H1 (cell line): ENCODE data around the gene TBCEL. TPM values are rescaled to one million over a fixed set of nuclear protein-coding genes. Genes with fewer than 3 reads are reported as not detected.

Experiments used
- CTCF ChIA-PET: fragments of 300-600 bp; sonication (Branson Sonifier 250); formaldehyde crosslinking; loops from one replicate; lab custom pipeline; 2021; ENCODE audit not compliant: partially characterized antibody; lab: Charles Lee
- POLR2A ChIA-PET: fragments of 300-600 bp; sonication (Branson Sonifier 250); formaldehyde crosslinking; loops from one replicate; lab custom pipeline; 2021; ENCODE audit warnings: inconsistent platforms; ENCODE audit not compliant: partially characterized antibody; lab: Charles Lee
- DNase-seq, 2 experiments: peaks; one replicate each; pipeline versions ENCODE4 v3.0.0 to v3.0.0-alpha.2; 2010 to 2022; ENCODE audit warnings: low spot score in 2 of 2, low read depth in 1 of 2, mixed read lengths in 1 of 2
- FAIRE-seq: peaks from 2 replicates; lab custom pipeline; 2011; peaks lifted over from hg19 to GRCh38; lab: Jason Lieb, UNC
- H2AFZ ChIP-seq: 2 replicates; pipeline ENCODE4 v1.8.1; 2012; ENCODE audit warnings: low read length, inconsistent platforms
- H2AK5ac ChIP-seq: 2 replicates; pipeline ENCODE4 v1.6.1; 2013; ENCODE audit warnings: low read depth, low read length
- H2BK120ac ChIP-seq: replicated peaks from 2 replicates; pipeline ENCODE3; 2013; ENCODE audit warnings: low read depth, low read length, inconsistent platforms
- H2BK12ac ChIP-seq: 2 replicates; pipeline ENCODE4 v1.6.1; 2013; ENCODE audit warnings: low read depth, low read length
- H2BK15ac ChIP-seq: 2 replicates; pipeline ENCODE4 v1.6.1; 2013; ENCODE audit warnings: low read length
- H2BK20ac ChIP-seq: 2 replicates; pipeline ENCODE4 v1.6.1; 2013; ENCODE audit warnings: low read length
- H2BK5ac ChIP-seq: 2 replicates; pipeline ENCODE4 v1.6.1; 2013; ENCODE audit warnings: low read depth, low read length
- H3K14ac ChIP-seq: 2 replicates; pipeline ENCODE4 v1.6.1; 2013; ENCODE audit warnings: inconsistent platforms; ENCODE audit not compliant: insufficient read length
- H3K18ac ChIP-seq: 2 replicates; pipeline ENCODE4 v1.6.1; 2013; ENCODE audit warnings: low read length; ENCODE audit errors: extremely low read depth
- H3K23ac ChIP-seq: 2 replicates; pipeline ENCODE4 v1.6.1; 2013; ENCODE audit warnings: inconsistent platforms; ENCODE audit not compliant: insufficient read length
- H3K23me2 ChIP-seq: 2 replicates; pipeline ENCODE4 v1.6.1; 2013; ENCODE audit warnings: low read depth, low read length
- H3K27ac ChIP-seq: 2 replicates; pipeline ENCODE4 v1.6.1; 2011; ENCODE audit warnings: low read depth, low read length, inconsistent platforms
- H3K27me3 ChIP-seq, 4 experiments: replicated peaks in 1 of 4; 1 replicate in 1 of 4; 2 replicates in 3 of 4; pipeline versions ENCODE4 v1.6.1 to v1.8.1; 2011 to 2013; ENCODE audit warnings: low read length in 3 of 4, mild to moderate bottlenecking in 3 of 4, inconsistent platforms in 2 of 4, mixed read lengths in 2 of 4, moderate library complexity in 1 of 4; ENCODE audit not compliant: control insufficient read depth in 3 of 4, insufficient read depth in 3 of 4; ENCODE audit errors: extremely low read depth in 1 of 4
- H3K36me3 ChIP-seq, 4 experiments: 2 replicates each; pipeline versions ENCODE4 v1.6.1 to v1.8.1; 2011 to 2013; ENCODE audit warnings: mild to moderate bottlenecking in 4 of 4, low read length in 3 of 4, moderate library complexity in 2 of 4, control low read depth in 1 of 4, inconsistent platforms in 1 of 4; ENCODE audit not compliant: insufficient read depth in 4 of 4, control insufficient read depth in 2 of 4
- H3K4ac ChIP-seq: replicated peaks from 2 replicates; pipeline ENCODE3; 2013; ENCODE audit warnings: low read length, low read depth, mixed read lengths, inconsistent platforms; ENCODE audit not compliant: insufficient read length
- H3K4me1 ChIP-seq, 4 experiments: replicated peaks in 1 of 4; 1 replicate in 1 of 4; 2 replicates in 3 of 4; pipeline versions ENCODE4 v1.6.1 to v1.8.1; 2011 to 2013; ENCODE audit warnings: low read length in 3 of 4, inconsistent platforms in 2 of 4, mixed read lengths in 1 of 4; ENCODE audit not compliant: insufficient read depth in 4 of 4, control insufficient read depth in 3 of 4
- H3K4me2 ChIP-seq, 2 experiments: 2 replicates each; pipeline versions ENCODE4 v1.6.1 to v1.8.1; 2011 to 2013; ENCODE audit warnings: low read depth in 2 of 2, low read length in 2 of 2, control low read depth in 1 of 2, inconsistent platforms in 1 of 2, mild to moderate bottlenecking in 1 of 2; ENCODE audit not compliant: insufficient read depth in 1 of 2
- H3K4me3 ChIP-seq, 4 experiments: fragments of 200-600, 300-600 bp in 1 of 4; sonication (generic), shearing (Covaris generic), sonication (Bioruptor Twin) in 1 of 4; 2 replicates each; pipeline versions ENCODE4 v1.5.1 to v1.8.1; 2011 to 2016; ENCODE audit warnings: low read length in 4 of 4, low read depth in 3 of 4, control low read depth in 2 of 4, inconsistent platforms in 2 of 4, mild to moderate bottlenecking in 2 of 4, mixed read lengths in 1 of 4, moderate library complexity in 1 of 4; ENCODE audit not compliant: insufficient read depth in 2 of 4; ENCODE audit errors: extremely low read depth in 1 of 4
- H3K56ac ChIP-seq: replicated peaks from 2 replicates; pipeline ENCODE3; 2013; ENCODE audit warnings: low read depth, mild to moderate bottlenecking, mixed read lengths, low read length, inconsistent platforms; ENCODE audit not compliant: insufficient read length
- H3K79me1 ChIP-seq: 2 replicates; pipeline ENCODE4 v1.6.1; 2013; ENCODE audit warnings: low read depth, low read length, control low read depth
- H3K79me2 ChIP-seq, 2 experiments: 2 replicates each; pipeline versions ENCODE4 v1.6.1 to v1.8.1; 2012 to 2013; ENCODE audit warnings: low read length in 2 of 2, mild to moderate bottlenecking in 2 of 2, inconsistent platforms in 1 of 2; ENCODE audit not compliant: insufficient read depth in 2 of 2, control insufficient read depth in 1 of 2
- H3K9ac ChIP-seq, 4 experiments: replicated peaks in 1 of 4; 1 replicate in 1 of 4; 2 replicates in 3 of 4; pipeline versions ENCODE4 v1.6.1 to v1.8.1; 2011 to 2013; ENCODE audit warnings: low read depth in 3 of 4, low read length in 3 of 4, control low read depth in 2 of 4, mild to moderate bottlenecking in 2 of 4, moderate library complexity in 2 of 4, inconsistent platforms in 1 of 4; ENCODE audit errors: extremely low read depth in 1 of 4
- H3K9me3 ChIP-seq, 2 experiments: 2 replicates each; pipeline versions ENCODE4 v1.6.1 to v1.8.1; 2012 to 2013; ENCODE audit warnings: mild to moderate bottlenecking in 2 of 2, moderate library complexity in 2 of 2, control low read depth in 1 of 2, inconsistent platforms in 1 of 2, low read depth in 1 of 2, low read length in 1 of 2, mixed read lengths in 1 of 2; ENCODE audit not compliant: insufficient read depth in 2 of 2
- H4K20me1 ChIP-seq, 2 experiments: replicated peaks in 1 of 2; 2 replicates each; pipeline versions ENCODE3 to v1.8.1; 2011 to 2013; ENCODE audit warnings: inconsistent platforms in 2 of 2, low read length in 2 of 2, mild to moderate bottlenecking in 1 of 2; ENCODE audit not compliant: insufficient read depth in 2 of 2, control insufficient read depth in 1 of 2
- H4K5ac ChIP-seq: 2 replicates; pipeline ENCODE4 v1.6.1; 2013; ENCODE audit warnings: low read length, low read depth, mixed read lengths, inconsistent platforms; ENCODE audit not compliant: insufficient read length
- H4K8ac ChIP-seq: 2 replicates; pipeline ENCODE4 v1.8.0; 2013; ENCODE audit warnings: mild to moderate bottlenecking, moderate library complexity, low read length, inconsistent platforms; ENCODE audit not compliant: insufficient read depth; ENCODE audit errors: extremely low read depth
- H4K91ac ChIP-seq: replicated peaks from 2 replicates; pipeline ENCODE3; 2013; ENCODE audit warnings: low read length, mixed read lengths, inconsistent platforms; ENCODE audit not compliant: insufficient read length
- SIN3A ChIP-seq, 2 experiments: IDR thresholded peaks in 1 of 2; conservative IDR thresholded peaks in 1 of 2; 2 replicates each; pipeline ENCODE4 v1.6.1; 2011 to 2012; ENCODE audit warnings: low read length in 2 of 2, improper control_type of control experiment in 1 of 2, low read depth in 1 of 2, mild to moderate bottlenecking in 1 of 2
- WGBS, 2 experiments: shearing (Covaris generic) in 1 of 2; methylation state at CpG; one replicate each; pipeline versions ENCODE4 v1.1.6 to v1.1.7; 2013 to 2015; ENCODE audit warnings: low lambda C conversion rate in 2 of 2, mixed read lengths in 2 of 2, inconsistent platforms in 1 of 2, low coverage in 1 of 2, missing lambda C conversion rate in 1 of 2; ENCODE audit not compliant: insufficient replicate concordance in 2 of 2, insufficient coverage in 1 of 2, insufficient read length in 1 of 2; ENCODE audit errors: extremely low coverage in 1 of 2, missing lambda C conversion rate in 1 of 2; 5-methylcytosine and 5-hydroxymethylcytosine counted together
- polyA plus RNA-seq, 7 experiments: library from polyadenylated mRNA; depleted of rRNA in 3 of 7; stranded (reverse) in 5 of 7; unstranded in 2 of 7; fragments of >200 nt in 5 of 7; fragments of 200-250 nt in 2 of 7; gene quantifications; 1 replicate in 5 of 7; 2 replicates in 1 of 7; 4 replicates in 1 of 7; pipeline versions ENCODE4 v1.2.1 to v1.2.3, GENCODE V29; 2011 to 2013; ENCODE audit warnings: missing spikeins in 2 of 7, mixed read lengths in 2 of 7
- total RNA-seq: library from RNA; stranded (reverse); fragmentation: NEBNext Ultra II Directional; extraction: Animal tissue kit (Norgen Biotek cat#: 25700); gene quantifications from 2 replicates; pipeline ENCODE4 v1.2.1, GENCODE V29; 2021

The TBCEL gene
- total and polyA plus RNA-seq, 2 of the 8 experiments (the other 6 are each of a cell fraction or from before 2014, with no cell fraction given): 3.9 to 16.0 TPM

DNA sequence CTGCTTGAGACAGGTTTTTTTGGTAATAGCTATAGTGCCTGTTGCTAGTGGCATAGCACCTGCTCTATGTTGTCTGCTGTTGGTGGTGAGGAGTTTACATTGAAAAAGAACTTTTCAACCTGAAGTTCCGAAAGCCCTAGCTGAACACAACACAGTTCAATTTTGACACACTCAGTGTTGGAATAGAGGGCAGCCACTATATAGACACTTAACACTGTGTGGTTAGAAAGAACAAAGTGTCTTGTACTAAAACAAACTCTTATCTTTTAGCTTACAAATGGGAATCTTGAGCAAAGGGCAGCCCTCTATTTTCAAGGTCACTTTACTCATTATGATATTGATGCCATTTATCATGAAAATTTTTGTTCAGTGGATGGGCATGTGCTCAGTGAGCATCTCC, 18.4 kb downstream of the TBCEL start:
- Histone ChIP-seq H4K91ac (no peak overlapping the region), H3K23ac (no peak overlapping the region), H3K56ac (no peak overlapping the region), H3K4me3 (no peak overlapping the region), H2AK5ac (no peak overlapping the region), H2BK5ac (no peak overlapping the region), H3K4ac (no peak overlapping the region), H3K36me3 (peaks cover 0 to 2% (median 0%) of the 10 kb centered on the region in 4 experiments; a peak in 2 of 8 replicates), H2BK120ac (no peak overlapping the region), H3K79me2 (peaks cover 0 to 39% of the 10 kb centered on the region in 2 experiments; a peak in 2 of 4 replicates), H3K27me3 (no peaks in the 10 kb centered on the region), H2BK20ac (no peak overlapping the region), H4K5ac (no peak overlapping the region), H3K23me2 (no peaks in the 10 kb centered on the region), H3K18ac (no peak overlapping the region), H3K9me3 (no peaks in the 10 kb centered on the region), H4K8ac (no peak overlapping the region), H4K20me1 (peaks cover 0 to 2% of the 10 kb centered on the region in 2 experiments), H3K14ac (no peak overlapping the region), H3K9ac (no peak overlapping the region), H3K4me2 (no peak overlapping the region), H2BK15ac (no peak overlapping the region), H3K4me1 (peaks cover 0 to 12% (median 6%) of the 10 kb centered on the region in 4 experiments; a peak in 6 of 7 replicates), H2AFZ (no peak overlapping the region), H3K27ac (no peak overlapping the region), H3K79me1 (no peaks in the 10 kb centered on the region), H2BK12ac (no peak overlapping the region)
- FAIRE-seq (no peak), DNase-seq (no peak)
- ChIA-PET POLR2A (interaction anchor here (1.0 kb wide), 1 partner anchor 15 kb away, joined by 3 read pairs; no protein-coding TSS in a partner anchor), CTCF (interaction anchor here (3.6 kb wide), 1 partner anchor 21 kb away, joined by 18 read pairs; no protein-coding TSS in a partner anchor)
- no peak for TF ChIP-seq SIN3A (conservative IDR thresholded peaks at IDR 0.05 in 1 of 2, IDR thresholded peaks at IDR 0.05 in 1 of 2; ENCODE audit: low read depth in 1 of 2, low read length in 2 of 2)
- 94% methylated on average over 1 of the region's 1 CpG; no CpG with 5 or more reads in 1 of the 2 experiments for WGBS, 2 experiments
